CD4-positive, alpha-beta T cell treated with Interleukin-6 for 4 hours (primary cell): ENCODE measurements around the gene C1QL1.

ENCODE experiments used
- DNase-seq: peaks from one replicate; pipeline ENCODE4 v3.0.0-alpha.2; 2020; ENCODE audit warnings: mixed read lengths

The C1QL1 gene

DNA sequence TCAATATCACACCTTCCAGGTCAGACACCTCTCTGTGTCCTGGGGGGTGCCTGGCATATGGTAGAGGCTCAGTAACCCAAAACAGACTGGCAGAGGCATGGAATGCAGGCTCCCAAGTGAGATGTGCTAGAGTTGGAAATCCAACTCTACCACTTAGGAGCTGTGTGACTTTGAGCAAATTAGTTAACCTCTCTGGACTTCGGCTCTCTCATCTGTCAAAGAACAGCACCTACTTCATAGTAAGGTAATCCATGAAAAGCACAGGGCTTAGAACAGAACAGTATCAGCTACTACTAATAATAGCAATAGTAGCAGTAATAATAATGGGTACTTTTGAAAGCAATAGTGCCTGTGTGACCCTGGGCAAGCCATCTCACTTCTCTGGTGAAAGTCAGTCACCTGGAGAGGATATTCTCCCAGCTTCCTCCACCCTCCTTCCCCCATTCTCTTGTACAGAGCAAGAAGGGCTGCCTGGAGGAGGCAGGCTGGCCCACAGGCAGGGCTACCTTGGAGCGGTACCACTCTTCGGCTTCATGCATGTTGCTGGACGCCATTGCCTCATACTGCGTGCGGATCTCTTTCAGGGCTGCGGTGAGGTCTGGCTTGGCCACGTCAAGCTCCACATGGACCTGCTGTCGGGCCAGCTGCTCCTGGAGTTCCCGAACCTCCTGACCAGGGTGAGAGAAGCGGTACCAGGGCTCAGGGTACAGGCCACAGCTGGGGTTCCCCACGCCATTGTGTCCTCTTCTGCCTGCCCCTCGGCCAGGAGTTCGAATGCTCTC is 55.1 kb downstream of the C1QL1 start:
- no peak for DNase-seq

GRCh38 chr17:44911133-44912001 is 56.7 kb downstream of the C1QL1 start:
- peak; percentile 61 for DNase-seq

DNA sequence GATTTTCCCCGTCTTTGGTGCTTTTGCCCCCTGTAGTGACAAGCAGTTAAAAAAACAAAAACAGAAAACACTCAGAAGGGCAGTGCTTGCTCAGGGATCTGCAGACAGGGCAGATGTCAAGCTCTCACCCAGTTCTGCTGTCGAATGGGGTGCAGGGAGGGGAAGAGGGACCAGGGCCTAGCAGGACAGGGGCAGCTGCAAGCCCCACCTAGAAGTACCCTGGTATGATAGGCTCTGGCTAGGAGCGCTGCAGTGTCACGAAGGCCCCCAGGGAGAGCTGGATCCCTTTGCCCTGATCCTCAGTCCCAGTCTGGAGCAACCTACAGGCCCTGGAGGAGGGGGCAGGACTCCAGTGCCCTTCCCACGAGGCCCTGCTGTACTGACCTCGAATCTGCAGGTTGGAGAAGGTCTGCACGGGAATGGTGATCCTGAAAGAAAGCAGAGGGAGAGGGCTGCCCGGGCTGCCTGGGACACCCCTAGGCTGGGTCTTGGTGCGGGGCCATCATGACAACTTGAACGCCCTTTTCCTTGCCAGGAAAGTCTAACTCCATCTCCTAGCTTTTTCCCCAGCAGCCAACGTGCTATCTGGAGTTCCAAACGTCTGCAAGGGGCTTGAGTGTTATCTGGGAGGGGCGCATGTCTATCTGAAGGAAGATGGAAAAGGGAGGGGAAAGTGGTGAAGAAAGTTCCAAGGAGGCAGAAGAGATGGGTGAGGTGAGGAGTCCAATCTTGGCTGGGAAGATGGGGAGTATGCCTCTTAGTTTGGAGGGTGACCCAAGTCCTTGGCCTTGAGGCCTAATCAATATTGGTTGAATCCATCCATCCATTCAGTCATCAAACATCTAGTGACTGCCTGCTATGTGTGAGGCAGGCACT is 57.6 kb downstream of the C1QL1 start:
- no peak for DNase-seq
